Endothelial cell of umbilical vein (primary cell): ENCODE measurements around the gene ZNF620. TPM values are rescaled to one million over a fixed set of nuclear protein-coding genes. Genes with fewer than 3 reads are reported as not detected.

Experiments
- BruUV-seq: library from RNA; stranded (reverse); fragments of 400-500 nt; replicated peaks from 2 replicates; lab custom pipeline; 2021; lab: Mats Ljungman, UMichigan
- CTCF ChIA-PET: fragments of 300-600, 350-600 bp; sonication (Branson Sonifier 250); formaldehyde crosslinking; loops from one replicate; lab custom pipeline; 2021; ENCODE audit warnings: antibody characterized with exemption, inconsistent platforms; lab: Charles Lee
- POLR2A ChIA-PET: fragments of 300-600, 350-600 bp; sonication (Branson Sonifier 250); formaldehyde crosslinking; loops from one replicate; lab custom pipeline; 2021; ENCODE audit warnings: antibody characterized with exemption, inconsistent platforms; lab: Charles Lee
- DNase-seq: peaks from one replicate; pipeline ENCODE4 v3.0.0-alpha.2; 2011; ENCODE audit warnings: low read depth, low spot score
- FAIRE-seq: peaks from 2 replicates; lab custom pipeline; 2011; peaks lifted over from hg19 to GRCh38; lab: Jason Lieb, UNC
- H2AFZ ChIP-seq: 2 replicates; pipeline ENCODE4 v1.6.0; 2012; ENCODE audit warnings: low read depth, low read length, control low read depth, inconsistent platforms
- H3K27ac ChIP-seq: 2 replicates; pipeline ENCODE4 v1.5.1; 2011; ENCODE audit warnings: low read depth, mild to moderate bottlenecking, control low read depth, low read length, moderate library complexity; ENCODE audit not compliant: insufficient read depth
- H3K27me3 ChIP-seq, 2 experiments: 2 replicates each; pipeline versions ENCODE4 v1.6.0 to v1.6.1; 2011; ENCODE audit warnings: low read length in 2 of 2, mixed read lengths in 1 of 2; ENCODE audit not compliant: control insufficient read depth in 2 of 2, insufficient read depth in 2 of 2
- H3K36me3 ChIP-seq, 2 experiments: 2 replicates in 1 of 2; 3 replicates in 1 of 2; pipeline ENCODE4 v1.5.1; 2011; ENCODE audit warnings: low read length in 2 of 2, mild to moderate bottlenecking in 1 of 2, moderate library complexity in 1 of 2; ENCODE audit not compliant: control insufficient read depth in 2 of 2, insufficient read depth in 2 of 2; ENCODE audit errors: extremely low read depth in 1 of 2
- H3K4me1 ChIP-seq: 3 replicates; pipeline ENCODE4 v1.5.1; 2011; ENCODE audit warnings: mild to moderate bottlenecking, low read length; ENCODE audit not compliant: control insufficient read depth, insufficient read depth; ENCODE audit errors: extremely low read depth
- H3K4me2 ChIP-seq: 2 replicates; pipeline ENCODE4 v1.6.1; 2011; ENCODE audit warnings: low read length, control low read depth, mixed read lengths; ENCODE audit not compliant: insufficient read depth
- H3K4me3 ChIP-seq, 3 experiments: fragments of 200-600 bp in 1 of 3; sonication (generic), shearing (Covaris generic) in 1 of 3; replicated peaks in 1 of 3; 2 replicates each; pipeline ENCODE4 v1.5.1; 2011 to 2016; ENCODE audit warnings: control low read depth in 3 of 3, low read length in 3 of 3, mild to moderate bottlenecking in 2 of 3, inconsistent platforms in 1 of 3, low read depth in 1 of 3, moderate library complexity in 1 of 3; ENCODE audit not compliant: insufficient read depth in 1 of 3
- H3K79me2 ChIP-seq: 2 replicates; pipeline ENCODE4 v1.6.0; 2012; ENCODE audit warnings: low read length, inconsistent platforms; ENCODE audit not compliant: control insufficient read depth, insufficient read depth
- H3K9ac ChIP-seq: replicated peaks from 2 replicates; pipeline ENCODE3; 2011; ENCODE audit warnings: low read length, control low read depth; ENCODE audit not compliant: insufficient read depth; ENCODE audit errors: extremely low read depth
- H3K9me1 ChIP-seq: replicated peaks from 3 replicates; pipeline ENCODE4 v1.6.0; 2011; ENCODE audit warnings: mild to moderate bottlenecking, low read length; ENCODE audit not compliant: control insufficient read depth, insufficient read depth; ENCODE audit errors: extremely low read depth
- H3K9me3 ChIP-seq: replicated peaks from 2 replicates; pipeline ENCODE4 v1.5.1; 2012; ENCODE audit warnings: low read length, inconsistent platforms; ENCODE audit not compliant: control insufficient read depth, insufficient read depth
- H4K20me1 ChIP-seq: replicated peaks from 2 replicates; pipeline ENCODE3; 2011; ENCODE audit warnings: mild to moderate bottlenecking, low read length; ENCODE audit not compliant: control insufficient read depth, insufficient read depth; ENCODE audit errors: extremely low read depth
- EZH2 ChIP-seq: IDR thresholded peaks from 2 replicates; pipeline ENCODE4 v1.6.1; 2012; ENCODE audit warnings: borderline replicate concordance, low read depth, mild to moderate bottlenecking, moderate library complexity, low read length, inconsistent platforms; ENCODE audit not compliant: severe bottlenecking
- FOS ChIP-seq: IDR thresholded peaks from 2 replicates; pipeline ENCODE4 v1.6.1; 2011; ENCODE audit warnings: mild to moderate bottlenecking, low read length, moderate library complexity, borderline replicate concordance; ENCODE audit not compliant: insufficient read depth
- GATA2 ChIP-seq: IDR thresholded peaks from 2 replicates; pipeline ENCODE4 v1.7.0; 2011; ENCODE audit warnings: low read depth, mild to moderate bottlenecking, moderate library complexity, mixed read lengths, low read length; ENCODE audit not compliant: insufficient read length, insufficient read depth
- JUN ChIP-seq: IDR thresholded peaks from 2 replicates; pipeline ENCODE4 v1.6.1; 2011; ENCODE audit warnings: borderline replicate concordance, low read depth; ENCODE audit not compliant: insufficient read length, insufficient read depth
- MAX ChIP-seq: IDR thresholded peaks from 2 replicates; pipeline ENCODE4 v1.6.1; 2011; ENCODE audit not compliant: insufficient read depth, insufficient read length
- POLR2A ChIP-seq: IDR thresholded peaks from 2 replicates; pipeline ENCODE4 v1.6.1; 2012; ENCODE audit warnings: low read depth, mild to moderate bottlenecking, control low read depth, low read length
- POLR2AphosphoS5 ChIP-seq: IDR thresholded peaks from 2 replicates; pipeline ENCODE4 v1.6.1; 2012; ENCODE audit warnings: low read depth, mild to moderate bottlenecking, control low read depth, low read length, moderate library complexity; ENCODE audit not compliant: insufficient read depth
- dilution Hi-C: fragments of 300-500 bp; cut with MboI; formaldehyde crosslinking; loops from one replicate; pipeline ENCODE4 v1.15.0; 2019; ENCODE audit warnings: low sequenced_read_pairs; ENCODE audit not compliant: extremely low pct_ligation_motif_present
- intact Hi-C: fragments of 100-400 bp; cut with micrococcal nuclease; formaldehyde crosslinking; loops from one replicate; pipeline ENCODE4 v1.10.0; 2022
- polyA plus RNA-seq, 4 experiments: library from polyadenylated mRNA; depleted of rRNA in 3 of 4; stranded (reverse) in 3 of 4; unstranded in 1 of 4; fragments of >200 nt; gene quantifications; 2 replicates each; pipeline versions ENCODE4 v1.2.1 to v1.2.3, GENCODE V29; 2011 to 2012; ENCODE audit warnings: missing spikeins in 1 of 4
- total RNA-seq: library from RNA; stranded (reverse); gene quantifications from 2 replicates; pipeline ENCODE4 v1.2.3, GENCODE V29; 2021

Gene ZNF620
- total and polyA plus RNA-seq, 2 donors (not counting 3 experiments of a cell fraction or from before 2014, with no cell fraction given), result 1.9 to 4.0 TPM

GRCh38 chr3:40524568-40525285, 18.9 kb downstream of the ZNF620 start, which contains the start of gene ZNF621:
Gene ZNF621, plus strand, starts transcription at chr3:40524960. Its CDS starts 881 bp downstream, at chr3:40525841.
- Histone ChIP-seq H3K4me2 (peak within 1 kb of the TSS; percentile 95), H3K9me1 (no peaks in the 10 kb centered on the region), H3K4me1 (peaks cover 14% of the 10 kb centered on the region), H2AFZ (peak within 1 kb of the TSS; percentile 95), H4K20me1 (no peaks in the 10 kb centered on the region), H3K9me3 (no peaks in the 10 kb centered on the region), H3K27me3 (no peaks in the 10 kb centered on the region), H3K9ac (peak within 1 kb of the TSS; percentile 91), H3K79me2 (peaks cover 7% of the 10 kb centered on the region), H3K36me3 (peaks cover 0 to 2% of the 10 kb centered on the region in 2 experiments), H3K4me3 (peak within 1 kb of the TSS; percentile 69 to 91 (median 84)), H3K27ac (peak within 1 kb of the TSS; percentile 71)
- BruUV-seq, result no TSS peak
- peak; percentile 87 for DNase-seq
- POLR2A ChIA-PET, result interaction anchor here (2.0 to 3.1 kb wide), 2 partner anchors 19 to 68 kb away, joined by 9 to 10 read pairs; partner anchors contain the start of genes RPL14 and ZNF620
- dilution Hi-C loops (no loop called here), intact Hi-C loops (loop anchor here (1.0 to 2.0 kb wide), 5 partner anchors 20 to 678 kb away; partner anchors contain the start of genes RPL14 and ZNF619)
- TF ChIP-seq MAX (peak; percentile 10), POLR2A (peak; percentile 94), POLR2AphosphoS5 (peak; percentile 97), FOS (peak; percentile 5), GATA2 (no peak), JUN (no peak), EZH2 (no peak)
- FAIRE-seq, result peak; percentile 79
- CTCF ChIA-PET, result interaction anchor here (0.6 to 2.5 kb wide), 6 partner anchors 19 to 678 kb away, joined by 3 to 19 read pairs (median 4); partner anchors contain the start of genes ZNF619 and ZNF620
